Esophagus squamous epithelium (tissue), 4 donors: Measurements from ENCODE around the gene KLHL7.

Experiments used
- CTCF ChIP-seq, 6 experiments: fragments of 450-650 bp in 4 of 6; fragments of 200-600 bp in 2 of 6; sonication (generic) in 2 of 6; IDR thresholded peaks; one replicate each; pipeline ENCODE4 v1.5.1; 2016 to 2019; ENCODE audit warnings: antibody characterized with exemption in 6 of 6, mild to moderate bottlenecking in 4 of 6, moderate library complexity in 4 of 6
- POLR2A ChIP-seq, 4 donors: fragments of 450-650 bp; IDR thresholded peaks; one replicate each; pipeline ENCODE4 v1.6.1; 2017; ENCODE audit warnings: antibody characterized with exemption in 4 of 4, mild to moderate bottlenecking in 4 of 4, moderate library complexity in 3 of 4

GRCh38 chr7:23123007-23123406, 17.4 kb downstream of the KLHL7 start:
- TF ChIP-seq CTCF (IDR thresholded peaks at IDR 0.05) (no peak), POLR2A (IDR thresholded peaks at IDR 0.05) (no peak)
